HEK293T (cell line): ENCODE measurements around the gene MBNL2.

ENCODE experiments used
- ARNT ChIP-seq: fragments of 450-650 bp; IDR thresholded peaks from 2 replicates; pipeline ENCODE4 v1.6.1; 2017; ENCODE audit warnings: mild to moderate bottlenecking
- BHLHE40 ChIP-seq: fragments of 450-650 bp; IDR thresholded peaks from 2 replicates; pipeline ENCODE4 v1.6.1; 2016; ENCODE audit warnings: mild to moderate bottlenecking, moderate library complexity, borderline replicate concordance
- FOXA1 ChIP-seq: fragments of 450-650 bp; IDR thresholded peaks from 2 replicates; pipeline ENCODE4 v1.6.1; 2016; ENCODE audit warnings: mild to moderate bottlenecking
- FOXK2 ChIP-seq: fragments of 450-650 bp; IDR thresholded peaks from 2 replicates; pipeline ENCODE4 v1.6.1; 2016; ENCODE audit warnings: mild to moderate bottlenecking
- FOXM1 ChIP-seq: fragments of 450-650 bp; IDR thresholded peaks from 2 replicates; pipeline ENCODE4 v1.6.1; 2017; ENCODE audit warnings: mild to moderate bottlenecking, borderline replicate concordance
- NFRKB ChIP-seq: fragments of 450-650 bp; IDR thresholded peaks from 2 replicates; pipeline ENCODE4 v1.6.1; 2016; ENCODE audit warnings: mild to moderate bottlenecking, moderate library complexity
- SUZ12 ChIP-seq: fragments of 450-650 bp; IDR thresholded peaks from 2 replicates; pipeline ENCODE4 v1.6.1; 2016; ENCODE audit warnings: mild to moderate bottlenecking
- TARDBP ChIP-seq: fragments of 450-650 bp; IDR thresholded peaks from 2 replicates; pipeline ENCODE4 v1.6.1; 2016
- ZNF384 ChIP-seq: fragments of 450-650 bp; IDR thresholded peaks from 2 replicates; pipeline ENCODE4 v1.6.1; 2016

DNA sequence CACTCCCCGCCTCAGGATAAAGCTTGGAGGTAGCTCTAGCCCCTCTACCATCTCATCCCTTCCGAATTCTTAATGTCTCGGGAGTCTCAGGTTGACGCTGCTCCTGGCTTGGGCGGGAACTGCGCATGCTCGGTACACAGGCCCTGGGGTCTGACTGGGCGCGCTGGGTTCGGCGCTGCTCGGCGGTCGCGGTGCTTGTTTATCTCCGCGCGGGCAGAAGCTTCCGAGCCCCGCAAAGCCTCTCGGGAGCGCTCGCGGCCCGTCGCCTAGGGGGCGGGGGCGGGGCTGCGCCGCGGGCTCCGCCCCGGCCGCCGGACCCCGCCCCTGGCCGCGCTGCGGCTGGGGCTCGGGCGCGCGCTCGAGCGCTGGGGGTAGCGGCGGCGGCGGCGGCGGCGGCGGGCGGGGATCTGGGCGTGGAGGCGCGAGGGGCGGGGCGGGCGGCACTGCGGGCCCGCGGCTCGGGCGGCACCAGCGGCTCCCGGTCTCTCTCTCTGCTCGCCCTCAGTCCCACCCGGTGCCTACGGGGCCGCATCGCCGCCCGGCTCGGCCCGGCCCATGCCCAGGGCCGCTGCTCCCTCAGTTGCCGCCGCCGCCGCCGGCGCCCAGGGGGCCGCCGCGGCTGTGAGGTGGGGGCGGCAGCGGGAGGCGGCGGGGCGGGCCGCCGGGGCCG lies 211.7 kb downstream of the MBNL2 start, which contains the start of gene RAP2A:
- no peak for TF ChIP-seq ZNF384
- no peak for TF ChIP-seq SUZ12
- TF ChIP-seq ARNT: no peak
- no peak for TF ChIP-seq BHLHE40
- peak; percentile 74 for TF ChIP-seq FOXK2
- no peak for TF ChIP-seq TARDBP
- TF ChIP-seq FOXM1: no peak
- TF ChIP-seq FOXA1: no peak
- no peak for TF ChIP-seq NFRKB
